GM12878 (cell line): ENCODE results near the gene C14orf93. TPM values are rescaled to one million over a fixed set of nuclear protein-coding genes. Genes with fewer than 3 reads are reported as not detected.

Experiments
- ATAC-seq: fragments of 200-7000 bp; cut with Tn5 transposase; 3 replicates; pipeline ENCODE4 v1.9.1; 2020; ENCODE audit warnings: mild to moderate bottlenecking, moderate library complexity
- BruUV-seq: library from RNA; stranded (reverse); fragments of 400-500 nt; replicated peaks from 2 replicates; lab custom pipeline; 2021; lab: Mats Ljungman, UMichigan
- CTCF ChIA-PET: fragments of 300-600 bp; sonication (Branson Sonifier 250); formaldehyde crosslinking; extraction: SDS; loops from one replicate; lab custom pipeline; 2021; ENCODE audit warnings: inconsistent platforms; lab: Yijun Ruan, JAX
- POLR2A ChIA-PET: fragments of 350-600 bp; formaldehyde crosslinking; extraction: SDS; loops from one replicate; lab custom pipeline; 2021; ENCODE audit warnings: inconsistent platforms; lab: Charles Lee
- RAD21 ChIA-PET: fragments of 300-600 bp; sonication (Branson Sonifier 250); formaldehyde crosslinking; loops from one replicate; lab custom pipeline; 2023; ENCODE audit warnings: antibody characterized with exemption; ENCODE audit not compliant: unreplicated experiment; lab: Charles Lee
- SMC1A ChIA-PET: fragments of 300-600 bp; sonication (Branson Sonifier 250); formaldehyde crosslinking; loops from one replicate; lab custom pipeline; 2023; ENCODE audit not compliant: unreplicated experiment, uncharacterized antibody; lab: Charles Lee
- DNase-seq: peaks from one replicate; pipeline ENCODE4 v3.0.0-alpha.2; 2011; ENCODE audit warnings: low read depth, low spot score
- FAIRE-seq: peaks from 3 replicates; lab custom pipeline; 2011; peaks lifted over from hg19 to GRCh38; lab: Jason Lieb, UNC
- H2AFZ ChIP-seq: 2 replicates; pipeline ENCODE4 v1.6.0; 2011; ENCODE audit warnings: low read depth, low read length, control low read depth; ENCODE audit not compliant: control insufficient read depth
- H3K27ac ChIP-seq: 2 replicates; pipeline ENCODE4 v1.5.1; 2011; ENCODE audit warnings: control low read depth; ENCODE audit not compliant: control insufficient read depth, insufficient read depth
- H3K27me3 ChIP-seq, 2 experiments: replicated peaks in 1 of 2; 2 replicates each; pipeline versions ENCODE4 v1.6.0 to v1.6.1; 2011; ENCODE audit warnings: low read length in 1 of 2; ENCODE audit not compliant: control insufficient read depth in 2 of 2, insufficient read depth in 2 of 2
- H3K36me3 ChIP-seq, 2 experiments: 2 replicates each; pipeline ENCODE4 v1.5.1; 2011; ENCODE audit warnings: low read length in 1 of 2; ENCODE audit not compliant: control insufficient read depth in 2 of 2, insufficient read depth in 2 of 2
- H3K4me1 ChIP-seq: 2 replicates; pipeline ENCODE4 v1.6.1; 2011; ENCODE audit warnings: mild to moderate bottlenecking, low read length, moderate library complexity, mixed read lengths; ENCODE audit not compliant: control insufficient read depth, insufficient read depth
- H3K4me2 ChIP-seq: 2 replicates; pipeline ENCODE4 v1.6.0; 2011; ENCODE audit warnings: control low read depth; ENCODE audit not compliant: control insufficient read depth, insufficient read depth
- H3K4me3 ChIP-seq: fragments of 200-600 bp; sonication (generic); 2 replicates; pipeline ENCODE4 v1.5.1; 2016
- H3K79me2 ChIP-seq: 2 replicates; pipeline ENCODE4 v1.6.0; 2011; ENCODE audit warnings: low read length; ENCODE audit not compliant: control insufficient read depth, insufficient read depth
- H3K9ac ChIP-seq: 2 replicates; pipeline ENCODE4 v1.8.0; 2011; ENCODE audit warnings: low read length, control low read depth, mixed read lengths; ENCODE audit not compliant: control insufficient read depth, insufficient read depth
- H3K9me3 ChIP-seq: replicated peaks from 3 replicates; pipeline ENCODE4 v1.5.1; 2011; ENCODE audit warnings: mild to moderate bottlenecking, low read length; ENCODE audit not compliant: control insufficient read depth, insufficient read depth
- H4K20me1 ChIP-seq: 2 replicates; pipeline ENCODE4 v1.6.0; 2011; ENCODE audit not compliant: control insufficient read depth, insufficient read depth
- ATF3 ChIP-seq: IDR thresholded peaks from 2 replicates; pipeline ENCODE4 v1.6.1; 2011; ENCODE audit warnings: low read depth, mild to moderate bottlenecking, low read length, moderate library complexity, borderline replicate concordance; ENCODE audit errors: extremely low read depth
- BRCA1 ChIP-seq: IDR thresholded peaks from 2 replicates; pipeline ENCODE4 v1.6.1; 2011; ENCODE audit warnings: low read depth, low read length, improper control_type of control experiment
- EED ChIP-seq: sonication (generic); IDR thresholded peaks from 2 replicates; pipeline ENCODE4 v1.6.1; 2016; ENCODE audit warnings: antibody characterized with exemption, low read depth
- HCFC1 ChIP-seq: fragments of 150-350 bp; IDR thresholded peaks from 2 replicates; pipeline ENCODE4 v1.6.1; 2014; ENCODE audit warnings: low read length
- IRF4 ChIP-seq: IDR thresholded peaks from 2 replicates; pipeline ENCODE4 v1.6.1; 2011; ENCODE audit warnings: low read depth, low read length
- MXI1 ChIP-seq: fragments of 150-350 bp; IDR thresholded peaks from 2 replicates; pipeline ENCODE4 v1.6.1; 2011; ENCODE audit warnings: low read depth, mild to moderate bottlenecking, inconsistent platforms, low read length, improper control_type of control experiment
- PAX5 ChIP-seq: IDR thresholded peaks from 2 replicates; pipeline ENCODE4 v1.6.1; 2011; ENCODE audit warnings: low read depth, low read length, borderline replicate concordance
- POLR2AphosphoS2 ChIP-seq: IDR thresholded peaks from 2 replicates; pipeline ENCODE4 v1.6.1; 2011; ENCODE audit warnings: low read depth, mild to moderate bottlenecking, low read length, improper control_type of control experiment, moderate library complexity
- RELB ChIP-seq: fragments of 450-650 bp; IDR thresholded peaks from 2 replicates; pipeline ENCODE4 v1.6.1; 2017; ENCODE audit warnings: low read depth, mild to moderate bottlenecking, moderate library complexity
- SMAD1 ChIP-seq: fragments of 450-650 bp; IDR thresholded peaks from 2 replicates; pipeline ENCODE4 v1.6.1; 2018; ENCODE audit warnings: mild to moderate bottlenecking, low read depth; ENCODE audit not compliant: partially characterized antibody
- SUZ12 ChIP-seq: fragments of 200-600 bp; sonication (generic); IDR thresholded peaks from one replicate; pipeline ENCODE4 v1.6.1; 2018; ENCODE audit warnings: antibody characterized with exemption, mild to moderate bottlenecking; ENCODE audit not compliant: unreplicated experiment
- WGBS: methylation state at CpG from one replicate; pipeline ENCODE4 v1.1.6; 2016; ENCODE audit warnings: low lambda C conversion rate; ENCODE audit not compliant: insufficient replicate concordance, insufficient coverage; ENCODE audit errors: missing lambda C conversion rate; 5-methylcytosine and 5-hydroxymethylcytosine counted together
- in situ Hi-C: fragments of 300-500 bp; cut with MboI; formaldehyde crosslinking; loops from 9 replicates; pipeline ENCODE4 v1.14.3; 2018; ENCODE audit warnings: mixed read lengths
- intact Hi-C: fragments of 100-400 bp; cut with micrococcal nuclease; formaldehyde crosslinking; loops from one replicate; pipeline ENCODE4 v1.14.2; 2022; ENCODE audit not compliant: unreplicated experiment
- polyA plus RNA-seq, 11 experiments: library from polyadenylated mRNA; depleted of rRNA in 4 of 11; unstranded in 6 of 11; stranded (reverse) in 5 of 11; fragments of >200 nt; fragmentation: Nextera tagmentation in 4 of 11; fragmentation: Illumina TruSeq in 1 of 11; extraction: Ambion mirVana in 4 of 11; extraction: Trizol in 1 of 11; gene quantifications; 1 replicate in 1 of 11; 2 replicates in 10 of 11; pipeline versions ENCODE4 v1.2.1 to v1.2.3, GENCODE V29; 2011 to 2016; ENCODE audit warnings: inconsistent platforms in 2 of 11, missing spikeins in 2 of 11, low read depth in 1 of 11
- total RNA-seq, 4 experiments: library from RNA; depleted of rRNA in 3 of 4; stranded (reverse); fragments of >200 nt in 3 of 4; fragmentation: Illumina TruSeq in 1 of 4; extraction: Trizol in 1 of 4; gene quantifications; 2 replicates each; pipeline versions ENCODE4 v1.2.1 to v1.2.3, GENCODE V29; 2013 to 2021

C14orf93 gene
- total and polyA plus RNA-seq, 10 of the 15 experiments (the other 5 are each of a cell fraction or from before 2014, with no cell fraction given) = 1.8 to 13.9 (median 10.2) TPM

GRCh38 chr14:22997676-22998323 lies 12.1 kb downstream of the C14orf93 start:
- no peaks in the 10 kb centered on the region for H3K9me3 ChIP-seq
- ChIA-PET SMC1A (interaction anchor here (6.9 kb wide), 1 partner anchor 10 kb away, joined by 67 read pairs; no protein-coding TSS in a partner anchor), POLR2A (interaction anchor here (1.1 kb wide), 1 partner anchor 9 kb away, joined by 3 read pairs; no protein-coding TSS in a partner anchor), RAD21 (interaction anchor here (1.1 to 7.5 kb wide), 2 partner anchors 11 to 59 kb away, joined by 3 to 166 read pairs; partner anchors contain the start of gene CDH24), CTCF (interaction anchor here (1.0 to 25.0 kb wide), 5 partner anchors 10 to 57 kb away, joined by 4 to 853 read pairs (median 108); partner anchors contain the start of genes AJUBA and CDH24)
- in situ Hi-C loops = no loop called here
- H2AFZ ChIP-seq = no peak overlapping the region
- TF ChIP-seq PAX5 (no peak), EED (no peak), ATF3 (no peak), SMAD1 (no peak), BRCA1 (no peak), IRF4 (no peak), SUZ12 (no peak), RELB (no peak), HCFC1 (no peak), POLR2AphosphoS2 (no peak), MXI1 (no peak)
- ATAC-seq = no peak
- BruUV-seq = no TSS peak
- no peaks in the 10 kb centered on the region for H3K36me3 ChIP-seq
- H3K9ac ChIP-seq = no peak overlapping the region
- H3K4me1 ChIP-seq = no peaks in the 10 kb centered on the region
- DNase-seq = no peak
- no peaks in the 10 kb centered on the region for H3K27me3 ChIP-seq
- intact Hi-C loops = no loop called here
- H3K4me2 ChIP-seq = no peak overlapping the region
- 87% methylated on average over 9 of the region's 9 CpGs for WGBS
- no peak overlapping the region for H3K4me3 ChIP-seq
- H4K20me1 ChIP-seq = no peaks in the 10 kb centered on the region
- no peak for FAIRE-seq
- no peak overlapping the region for H3K27ac ChIP-seq
- no peaks in the 10 kb centered on the region for H3K79me2 ChIP-seq
